ENCODE results near the gene FBXL20. TPM values are rescaled to one million over a fixed set of nuclear protein-coding genes. Genes with fewer than 3 reads are reported as not detected.

The FBXL20 gene
- total and polyA plus RNA-seq, 10 of the 15 experiments (the other 5 are each of a cell fraction or from before 2014, with no cell fraction given) = 1.2 to 8.3 (median 4.4) TPM

- ChIA-PET POLR2A (interaction anchor here (0.5 to 2.9 kb wide), 13 partner anchors 12 to 1686 kb away, joined by 3 to 73 read pairs (median 4); partner anchors contain the start of genes CDK12 and RPL19), SMC1A (ENCODE audit: uncharacterized antibody, unreplicated experiment) (interaction anchor here (0.7 to 4.9 kb wide), 8 partner anchors 9 to 329 kb away, joined by 3 to 36 read pairs (median 3); partner anchors contain the start of gene CDK12), CTCF (interaction anchor here (0.6 to 1.5 kb wide), 7 partner anchors 9 to 278 kb away, joined by 3 to 5 read pairs (median 4); partner anchors contain the start of gene CDK12), RAD21 (ENCODE audit: unreplicated experiment) (interaction anchor here (0.5 to 3.5 kb wide), 8 partner anchors 11 to 487 kb away, joined by 3 to 38 read pairs (median 3); partner anchors contain the start of genes CDK12 and RPL19)
- FAIRE-seq (peak; percentile 89), DNase-seq (ENCODE audit: low read depth, low spot score) (peak; percentile 96), ATAC-seq (peak; percentile 97)
- Histone ChIP-seq H3K4me3 (peak within 1 kb of the TSS; percentile 98), H3K27me3 (replicated peaks in 1 of 2; ENCODE audit: control insufficient read depth in 2 of 2, insufficient read depth in 2 of 2, low read length in 1 of 2) (no peaks in the 10 kb centered on the region), H3K36me3 (ENCODE audit: control insufficient read depth in 2 of 2, insufficient read depth in 2 of 2, low read length in 1 of 2) (peaks cover 0 to 3% of the 10 kb centered on the region in 2 experiments; a peak in 1 of 4 replicates), H3K9ac (ENCODE audit: control insufficient read depth, insufficient read depth, low read length) (peak within 1 kb of the TSS; percentile 96), H3K4me1 (ENCODE audit: control insufficient read depth, insufficient read depth, low read length) (no peaks in the 10 kb centered on the region), H4K20me1 (ENCODE audit: control insufficient read depth, insufficient read depth) (no peaks in the 10 kb centered on the region), H3K9me3 (replicated peaks; ENCODE audit: control insufficient read depth, insufficient read depth, low read length) (no peaks in the 10 kb centered on the region), H2AFZ (ENCODE audit: control insufficient read depth, low read depth, low read length) (peak within 1 kb of the TSS; percentile 98), H3K27ac (ENCODE audit: control insufficient read depth, insufficient read depth) (peak within 1 kb of the TSS; percentile 88), H3K4me2 (ENCODE audit: control insufficient read depth, insufficient read depth) (peak within 1 kb of the TSS; percentile 92), H3K79me2 (ENCODE audit: control insufficient read depth, insufficient read depth, low read length) (peaks cover 36% of the 10 kb centered on the region)
- intact Hi-C loops (cut with micrococcal nuclease; ENCODE audit: unreplicated experiment) = loop anchor here (1.0 kb wide), 1 partner anchor 10 kb away; the partner anchor contains the start of gene CDK12
- under 1% methylated on average over 37 of the region's 37 CpGs for WGBS (ENCODE audit: insufficient coverage, insufficient replicate concordance, low lambda C conversion rate, missing lambda C conversion rate)
- in situ Hi-C loops (cut with MboI) = no loop called here
- no TSS peak for BruUV-seq (replicated peaks)
- TF ChIP-seq SUZ12 (IDR thresholded peaks at IDR 0.05; ENCODE audit: unreplicated experiment) = no peak
- TF ChIP-seq POU2F2 (IDR thresholded peaks at IDR 0.05; ENCODE audit: borderline replicate concordance, low read depth, low read length) = peak; percentile 62; the same call in 1 of the 3 replicates
- no peak for TF ChIP-seq CBX3 (IDR thresholded peaks at IDR 0.05; ENCODE audit: borderline replicate concordance, low read depth)
- TF ChIP-seq POLR2AphosphoS2 (IDR thresholded peaks at IDR 0.05; ENCODE audit: low read depth, low read length) = peak; percentile 38; the same call in 1 of the 2 replicates
- TF ChIP-seq ESRRA (IDR thresholded peaks at IDR 0.05; ENCODE audit: low read length) = no peak
- TF ChIP-seq TCF3 (IDR thresholded peaks at IDR 0.05; ENCODE audit: borderline replicate concordance, insufficient read depth, low read depth, low read length) = no peak
- no peak for TF ChIP-seq NFYA (IDR thresholded peaks at IDR 0.05; ENCODE audit: borderline replicate concordance, low read depth, low read length)
- TF ChIP-seq BCL3 (IDR thresholded peaks at IDR 0.05; ENCODE audit: borderline replicate concordance, insufficient read depth, low read depth, low read length, poor library complexity, severe bottlenecking) = no peak
- no peak for TF ChIP-seq ZBED1 (IDR thresholded peaks at IDR 0.05; ENCODE audit: borderline replicate concordance)
- TF ChIP-seq ZZZ3 (IDR thresholded peaks at IDR 0.05; ENCODE audit: control insufficient read depth, insufficient read length, low read depth) = no peak
- TF ChIP-seq RB1 (IDR thresholded peaks at IDR 0.05; ENCODE audit: borderline replicate concordance) = peak; percentile 59; the same call in 1 of the 2 replicates
- no peak for TF ChIP-seq SP1 (IDR thresholded peaks at IDR 0.05; ENCODE audit: low read depth, low read length)
- peak; percentile 90 for TF ChIP-seq POLR2A (IDR thresholded peaks at IDR 0.05; ENCODE audit: low read depth, low read length)
- peak; percentile 57; the same call in 1 of the 2 replicates for TF ChIP-seq IKZF1 (conservative IDR thresholded peaks at IDR 0.05)
- no peak for TF ChIP-seq SMARCA5 (IDR thresholded peaks at IDR 0.05)
- peak; percentile 27; the same call in 1 of the 2 replicates for TF ChIP-seq ZNF384 (IDR thresholded peaks at IDR 0.05; ENCODE audit: borderline replicate concordance, low read depth, low read length)
- peak; percentile 12 for TF ChIP-seq KLF5 (IDR thresholded peaks at IDR 0.05; ENCODE audit: partially characterized antibody)
- TF ChIP-seq REST (IDR thresholded peaks at IDR 0.05; ENCODE audit: low read depth, low read length) = no peak
- TF ChIP-seq TCF7 (IDR thresholded peaks at IDR 0.05; ENCODE audit: borderline replicate concordance) = peak; percentile 93
- TF ChIP-seq IRF4 (IDR thresholded peaks at IDR 0.05; ENCODE audit: low read depth, low read length) = 0 out of 2 replicates have a peak, but pooled peaks have one; percentile 31
Observed at GRCh38 chr17:39450847-39451581, 49.6 kb upstream of the FBXL20 start, which contains the start of gene MED1. TSS of gene MED1 (minus strand) at chr17:39451263. CDS start at chr17:39451062, 201 bp downstream.

Measured in GM12878 (cell line).